Stimulated activated CD4-positive, alpha-beta T cell treated with anti-CD3 and anti-CD28 coated beads, Interleukin-15, amount 100 ng/mL, for 24 hours (primary cell): ENCODE data around the gene CCDC85A.

Source experiments
- DNase-seq: peaks from one replicate; pipeline ENCODE4 v3.0.0-alpha.2; 2020

The CCDC85A gene

GRCh38 chr2:56314371-56314770 lies 130.6 kb downstream of the CCDC85A start:
- no peak for DNase-seq

GRCh38 chr2:56314796-56315195 lies 131.0 kb downstream of the CCDC85A start:
- no peak for DNase-seq

GRCh38 chr2:56315376-56315775 lies 131.6 kb downstream of the CCDC85A start:
- no peak for DNase-seq

GRCh38 chr2:56316011-56316410 lies 132.2 kb downstream of the CCDC85A start:
- DNase-seq = no peak

GRCh38 chr2:56318147-56318546 lies 134.4 kb downstream of the CCDC85A start:
- DNase-seq = no peak

GRCh38 chr2:56325661-56326345 lies 142.0 kb downstream of the CCDC85A start:
- no peak for DNase-seq

GRCh38 chr2:56326346-56326741 lies 142.6 kb downstream of the CCDC85A start:
- no peak for DNase-seq

GRCh38 chr2:56331810-56332209 lies 148.0 kb downstream of the CCDC85A start:
- no peak for DNase-seq

GRCh38 chr2:56333812-56334485 lies 150.2 kb downstream of the CCDC85A start:
- DNase-seq = no peak

GRCh38 chr2:56334622-56335021 lies 150.8 kb downstream of the CCDC85A start:
- no peak for DNase-seq

GRCh38 chr2:56335101-56335500 lies 151.3 kb downstream of the CCDC85A start:
- DNase-seq = no peak

- no peak for DNase-seq
These were observed 153.6 kb downstream of the CCDC85A start for GRCh38 chr2:56337342-56337741.

GRCh38 chr2:56338232-56338631 lies 154.4 kb downstream of the CCDC85A start:
- DNase-seq = no peak

- DNase-seq = no peak
These were observed 161.0 kb downstream of the CCDC85A start for GRCh38 chr2:56344771-56345170.

GRCh38 chr2:56347881-56348280 lies 164.1 kb downstream of the CCDC85A start:
- no peak for DNase-seq

GRCh38 chr2:56348392-56349210 lies 164.8 kb downstream of the CCDC85A start:
- DNase-seq = no peak

- DNase-seq = no peak
These were observed 174.0 kb downstream of the CCDC85A start for GRCh38 chr2:56357655-56358295.

- no peak for DNase-seq
These were observed 178.1 kb downstream of the CCDC85A start for GRCh38 chr2:56361844-56362243.

GRCh38 chr2:56364902-56365301 lies 181.1 kb downstream of the CCDC85A start:
- DNase-seq = no peak

GRCh38 chr2:56369316-56369715 lies 185.5 kb downstream of the CCDC85A start:
- DNase-seq = no peak

GRCh38 chr2:56372071-56372656 lies 188.4 kb downstream of the CCDC85A start:
- no peak for DNase-seq

GRCh38 chr2:56375251-56375650 lies 191.5 kb downstream of the CCDC85A start:
- no peak for DNase-seq
